Mucosa of descending colon (tissue), 3 donors: Measurements from ENCODE around the gene CIT. TPM values are rescaled to one million over a fixed set of nuclear protein-coding genes. Genes with fewer than 3 reads are reported as not detected.

Experiments used
- ATAC-seq: fragments of 200-7000 bp; cut with Tn5 transposase; one replicate; pipeline ENCODE4 v1.9.1; 2020; ENCODE audit warnings: mild to moderate bottlenecking, moderate library complexity
- DNase-seq, 3 donors: peaks; one replicate each; pipeline ENCODE4 v3.0.0-alpha.2; 2020
- H3K36me3 ChIP-seq: fragments of 200-600 bp; one replicate; pipeline ENCODE4 v1.8.0; 2021; ENCODE audit warnings: low read depth, mild to moderate bottlenecking
- H3K4me1 ChIP-seq: fragments of 200-600 bp; one replicate; pipeline ENCODE4 v1.8.0; 2021; ENCODE audit warnings: low read depth, mild to moderate bottlenecking
- H3K4me3 ChIP-seq: fragments of 200-600 bp; one replicate; pipeline ENCODE4 v1.8.0; 2021; ENCODE audit warnings: mild to moderate bottlenecking
- H3K9me3 ChIP-seq: fragments of 200-600 bp; one replicate; pipeline ENCODE4 v1.8.0; 2021; ENCODE audit warnings: mild to moderate bottlenecking
- intact Hi-C, 2 donors: fragments of 100-400 bp; cut with DNase I in 1 of 2; cut with micrococcal nuclease in 1 of 2; formaldehyde crosslinking; loops; one replicate each; pipeline versions ENCODE4 v1.11.0 to v1.11.1; 2022; cut with DNase I, micrococcal nuclease
- long read RNA-seq, 2 donors: library from polyadenylated mRNA; unstranded; transcript quantifications; one replicate each; pipeline ENCODE4 v2.0.0, GENCODE V29; 2019 to 2021
- total RNA-seq, 3 donors: library from RNA; stranded (reverse); fragmentation: NEBNext Ultra II Directional in 2 of 3; extraction: Animal tissue kit (Norgen Biotek cat#: 25700) in 2 of 3; gene quantifications; one replicate each; pipeline versions ENCODE4 v1.2.1 to v1.2.4, GENCODE V29; 2021 to 2023
- TF ChIP-seq, protein P1 (sequence below): fragments of 200-600 bp; IDR thresholded peaks from one replicate; pipeline ENCODE4 v1.8.0; 2022; ENCODE audit warnings: antibody characterized with exemption, mild to moderate bottlenecking
- donor health status: DM: no; HTN: no; CAD: no; lungs with moderate emphysema.
- donor health status: DM: no; HTN: no; CAD: no.
- donor health status: DM: no; HTN: yes; CAD: no.

CIT gene, protein sequence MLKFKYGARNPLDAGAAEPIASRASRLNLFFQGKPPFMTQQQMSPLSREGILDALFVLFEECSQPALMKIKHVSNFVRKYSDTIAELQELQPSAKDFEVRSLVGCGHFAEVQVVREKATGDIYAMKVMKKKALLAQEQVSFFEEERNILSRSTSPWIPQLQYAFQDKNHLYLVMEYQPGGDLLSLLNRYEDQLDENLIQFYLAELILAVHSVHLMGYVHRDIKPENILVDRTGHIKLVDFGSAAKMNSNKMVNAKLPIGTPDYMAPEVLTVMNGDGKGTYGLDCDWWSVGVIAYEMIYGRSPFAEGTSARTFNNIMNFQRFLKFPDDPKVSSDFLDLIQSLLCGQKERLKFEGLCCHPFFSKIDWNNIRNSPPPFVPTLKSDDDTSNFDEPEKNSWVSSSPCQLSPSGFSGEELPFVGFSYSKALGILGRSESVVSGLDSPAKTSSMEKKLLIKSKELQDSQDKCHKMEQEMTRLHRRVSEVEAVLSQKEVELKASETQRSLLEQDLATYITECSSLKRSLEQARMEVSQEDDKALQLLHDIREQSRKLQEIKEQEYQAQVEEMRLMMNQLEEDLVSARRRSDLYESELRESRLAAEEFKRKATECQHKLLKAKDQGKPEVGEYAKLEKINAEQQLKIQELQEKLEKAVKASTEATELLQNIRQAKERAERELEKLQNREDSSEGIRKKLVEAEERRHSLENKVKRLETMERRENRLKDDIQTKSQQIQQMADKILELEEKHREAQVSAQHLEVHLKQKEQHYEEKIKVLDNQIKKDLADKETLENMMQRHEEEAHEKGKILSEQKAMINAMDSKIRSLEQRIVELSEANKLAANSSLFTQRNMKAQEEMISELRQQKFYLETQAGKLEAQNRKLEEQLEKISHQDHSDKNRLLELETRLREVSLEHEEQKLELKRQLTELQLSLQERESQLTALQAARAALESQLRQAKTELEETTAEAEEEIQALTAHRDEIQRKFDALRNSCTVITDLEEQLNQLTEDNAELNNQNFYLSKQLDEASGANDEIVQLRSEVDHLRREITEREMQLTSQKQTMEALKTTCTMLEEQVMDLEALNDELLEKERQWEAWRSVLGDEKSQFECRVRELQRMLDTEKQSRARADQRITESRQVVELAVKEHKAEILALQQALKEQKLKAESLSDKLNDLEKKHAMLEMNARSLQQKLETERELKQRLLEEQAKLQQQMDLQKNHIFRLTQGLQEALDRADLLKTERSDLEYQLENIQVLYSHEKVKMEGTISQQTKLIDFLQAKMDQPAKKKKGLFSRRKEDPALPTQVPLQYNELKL (N-terminal part only)
- 10 to 100 TPM in 2 of 3 donors, 1 to 10 TPM in 1; 7.5 to 20.5 (median 11.2) TPM for total RNA-seq
- long read RNA-seq, donor 1, partial matches to known transcripts, result 4 of 8 reads
- long read RNA-seq, donor 1, other reads (novel, unspliced or antisense), result 4 of 8 reads
- long read RNA-seq, donor 2, partial matches to known transcripts, result 1 of 4 reads
- long read RNA-seq, donor 2, other reads (novel, unspliced or antisense), result 3 of 4 reads

DNA sequence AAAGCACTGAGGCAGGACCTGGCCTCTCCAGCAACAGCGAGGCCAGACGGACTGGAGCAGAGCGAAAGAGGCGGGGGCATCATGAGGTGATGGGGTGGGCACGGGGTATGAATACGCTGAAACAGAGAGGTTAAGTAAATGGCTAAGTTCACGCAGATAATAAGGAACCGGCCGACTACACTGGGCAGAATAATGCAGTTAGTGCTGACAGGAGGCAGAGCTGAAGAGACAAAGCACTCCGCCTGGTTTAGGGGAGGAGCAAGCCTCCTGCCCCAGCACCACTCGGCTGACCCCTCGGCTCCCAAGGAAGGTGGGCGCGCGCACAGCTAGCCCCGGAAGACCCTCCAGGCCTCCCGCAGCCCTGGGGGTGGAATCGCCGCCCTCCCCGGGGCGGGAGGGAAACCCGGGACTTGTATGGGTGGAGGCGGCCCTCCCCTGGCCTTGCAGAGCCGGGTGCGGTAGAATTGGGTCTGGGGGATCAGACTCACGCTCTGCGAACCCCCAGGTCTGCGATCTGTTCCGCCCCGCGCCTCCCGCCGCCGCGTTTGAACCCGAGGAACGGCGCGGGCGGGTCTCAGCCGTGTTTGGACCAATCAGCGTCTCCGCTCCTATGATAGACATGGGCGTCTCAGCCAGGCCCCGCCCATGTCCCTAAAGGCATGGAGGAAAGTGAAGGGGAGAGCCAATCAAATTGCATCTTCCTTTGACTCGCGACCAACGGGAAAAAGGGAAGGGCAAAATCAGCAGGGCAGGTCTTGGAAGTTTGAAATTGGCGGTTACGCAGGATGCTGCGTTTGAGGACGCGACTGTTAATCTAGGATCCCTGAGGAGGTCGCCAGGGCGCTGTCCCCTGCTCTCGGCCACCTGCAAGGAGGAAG is at the start of gene CIT:
CIT (minus strand) TSS at position 560 of the 878 bp plus-strand sequence. CDS start 1,152 bp downstream, outside the sequence.
- H3K4me3 ChIP-seq, result peak within 1 kb of the TSS; percentile 70
- peak; percentile 90 to 94 (median 91) for DNase-seq
- intact Hi-C loops, result no loop called here
- peak; percentile 100 for ATAC-seq
- no peaks in the 10 kb centered on the region for H3K36me3 ChIP-seq
- TF ChIP-seq, protein P1, sequence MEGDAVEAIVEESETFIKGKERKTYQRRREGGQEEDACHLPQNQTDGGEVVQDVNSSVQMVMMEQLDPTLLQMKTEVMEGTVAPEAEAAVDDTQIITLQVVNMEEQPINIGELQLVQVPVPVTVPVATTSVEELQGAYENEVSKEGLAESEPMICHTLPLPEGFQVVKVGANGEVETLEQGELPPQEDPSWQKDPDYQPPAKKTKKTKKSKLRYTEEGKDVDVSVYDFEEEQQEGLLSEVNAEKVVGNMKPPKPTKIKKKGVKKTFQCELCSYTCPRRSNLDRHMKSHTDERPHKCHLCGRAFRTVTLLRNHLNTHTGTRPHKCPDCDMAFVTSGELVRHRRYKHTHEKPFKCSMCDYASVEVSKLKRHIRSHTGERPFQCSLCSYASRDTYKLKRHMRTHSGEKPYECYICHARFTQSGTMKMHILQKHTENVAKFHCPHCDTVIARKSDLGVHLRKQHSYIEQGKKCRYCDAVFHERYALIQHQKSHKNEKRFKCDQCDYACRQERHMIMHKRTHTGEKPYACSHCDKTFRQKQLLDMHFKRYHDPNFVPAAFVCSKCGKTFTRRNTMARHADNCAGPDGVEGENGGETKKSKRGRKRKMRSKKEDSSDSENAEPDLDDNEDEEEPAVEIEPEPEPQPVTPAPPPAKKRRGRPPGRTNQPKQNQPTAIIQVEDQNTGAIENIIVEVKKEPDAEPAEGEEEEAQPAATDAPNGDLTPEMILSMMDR, result no peak
- peaks cover 2% of the 10 kb centered on the region for H3K4me1 ChIP-seq
- no peaks in the 10 kb centered on the region for H3K9me3 ChIP-seq

- DNase-seq (no peak), ATAC-seq (no peak)
- H3K9me3 ChIP-seq, result no peaks in the 10 kb centered on the region
- no peak overlapping the region for H3K4me3 ChIP-seq
- no peaks in the 10 kb centered on the region for H3K4me1 ChIP-seq
- intact Hi-C loops, result no loop called here
- TF ChIP-seq, protein P1, result no peak
- no peaks in the 10 kb centered on the region for H3K36me3 ChIP-seq
Measured at GRCh38 chr12:119925269-119925668, 48.1 kb upstream of the CIT start.

- Histone ChIP-seq H3K36me3 (no peaks in the 10 kb centered on the region), H3K4me1 (no peaks in the 10 kb centered on the region), H3K9me3 (no peaks in the 10 kb centered on the region), H3K4me3 (no peak overlapping the region)
- TF ChIP-seq, protein P1, result no peak
- ATAC-seq, result no peak
- no peak for DNase-seq
- intact Hi-C loops, result no loop called here
Measured at GRCh38 chr12:119920064-119920463, 42.9 kb upstream of the CIT start.

DNA sequence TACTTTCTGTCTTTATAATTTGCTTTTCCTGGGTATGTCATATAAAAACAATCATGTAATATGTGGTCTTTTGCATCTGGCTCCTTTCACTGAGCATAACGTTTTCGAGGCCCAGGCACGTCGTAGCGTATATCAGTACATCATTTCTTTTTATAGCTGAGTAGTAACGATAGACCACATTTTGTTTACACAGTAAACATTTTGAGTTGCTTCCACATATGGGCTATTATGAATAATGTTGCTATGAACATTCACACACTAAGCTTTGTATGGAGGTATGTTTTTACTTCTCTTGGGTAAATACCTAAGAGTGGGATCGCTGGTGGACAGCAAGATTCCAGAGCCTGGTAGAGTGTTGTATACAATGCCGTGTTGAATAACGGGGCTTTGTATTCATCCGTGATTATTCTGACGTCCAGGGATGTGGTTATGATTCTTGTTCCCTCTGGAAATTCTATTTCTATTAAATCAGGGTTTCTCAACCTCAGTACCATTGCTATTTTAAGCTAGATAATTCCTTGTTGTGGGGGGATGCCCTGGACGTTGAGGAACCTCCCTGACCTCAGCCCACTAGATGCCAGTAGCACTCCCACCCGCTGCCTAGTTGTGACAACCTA is 38.9 kb upstream of the CIT start:
- no peak for ATAC-seq
- DNase-seq, result no peak
- intact Hi-C loops, result no loop called here
- no peaks in the 10 kb centered on the region for H3K36me3 ChIP-seq
- TF ChIP-seq, protein P1, result no peak
- H3K4me1 ChIP-seq, result no peaks in the 10 kb centered on the region
- H3K9me3 ChIP-seq, result no peaks in the 10 kb centered on the region
- no peak overlapping the region for H3K4me3 ChIP-seq
